Measurements from ENCODE around the gene SMARCAL1. TPM values are rescaled to one million over a fixed set of nuclear protein-coding genes. Genes with fewer than 3 reads are reported as not detected.
A peak's percentile ranks its signal among the peaks of the same experiment; 100 is the strongest.

Gene SMARCAL1
- total RNA-seq, 1 experiment from 2014 or later, result 40.5 TPM

- H3K36me3 ChIP-seq (ENCODE audit: low read depth), result peaks cover 56% of the 10 kb centered on the region
- no TSS peak for BruUV-seq (replicated peaks)
- H3K27me3 ChIP-seq (ENCODE audit: insufficient read depth, low read depth), result no peaks in the 10 kb centered on the region
- no peak for DNase-seq
- H3K4me1 ChIP-seq (replicated peaks; ENCODE audit: insufficient read depth), result peaks cover 30% of the 10 kb centered on the region
- ChIA-PET POLR2A (ENCODE audit: unreplicated experiment) (interaction anchor here (0.6 kb wide), 1 partner anchor 308 kb away, joined by 6 read pairs; no protein-coding TSS in a partner anchor), CTCF (no interaction called here)
- TF ChIP-seq CTCF (conservative IDR thresholded peaks at IDR 0.05) (no peak), EZH2 (IDR thresholded peaks at IDR 0.05; ENCODE audit: low read depth) (no peak)
- no peak overlapping the region for H2AFZ ChIP-seq
- H3K4me3 ChIP-seq, result peak overlapping the region; percentile 96
- H3K4me2 ChIP-seq, result peak overlapping the region; percentile 99
- no peaks in the 10 kb centered on the region for H3K9me2 ChIP-seq (ENCODE audit: insufficient read depth)
- intact Hi-C loops (cut with micrococcal nuclease; ENCODE audit: unreplicated experiment), result no loop called here
- H3K9me3 ChIP-seq (ENCODE audit: insufficient read depth, low read depth), result no peaks in the 10 kb centered on the region
- peaks cover 66% of the 10 kb centered on the region for H3F3A ChIP-seq (ENCODE audit: insufficient read depth, low read depth)
- peak overlapping the region; percentile 86; the same call in 1 of the 2 replicates for H3K27ac ChIP-seq
- peaks cover 45% of the 10 kb centered on the region for H4K20me1 ChIP-seq (ENCODE audit: insufficient read depth)
- peaks cover 53% of the 10 kb centered on the region for H3K79me2 ChIP-seq (ENCODE audit: low read depth)
Observed at GRCh38 chr2:216500572-216500971, 88.3 kb downstream of the SMARCAL1 start.

GRCh38 chr2:216501854-216502253 lies 89.6 kb downstream of the SMARCAL1 start:
- intact Hi-C loops (cut with micrococcal nuclease; ENCODE audit: unreplicated experiment), result no loop called here
- Histone ChIP-seq H3K4me2 (0 out of 2 replicates have a peak overlapping the region, but pooled peaks have one; percentile 2), H3F3A (ENCODE audit: insufficient read depth, low read depth) (peaks cover 79% of the 10 kb centered on the region), H2AFZ (no peak overlapping the region), H3K79me2 (ENCODE audit: low read depth) (peaks cover 53% of the 10 kb centered on the region), H3K4me3 (no peak overlapping the region), H4K20me1 (ENCODE audit: insufficient read depth) (peaks cover 53% of the 10 kb centered on the region), H3K9me2 (ENCODE audit: insufficient read depth) (no peaks in the 10 kb centered on the region), H3K27me3 (ENCODE audit: insufficient read depth, low read depth) (no peaks in the 10 kb centered on the region), H3K9me3 (ENCODE audit: insufficient read depth, low read depth) (no peaks in the 10 kb centered on the region), H3K36me3 (ENCODE audit: low read depth) (peaks cover 56% of the 10 kb centered on the region), H3K4me1 (replicated peaks; ENCODE audit: insufficient read depth) (peaks cover 30% of the 10 kb centered on the region), H3K27ac (no peak overlapping the region)
- CTCF ChIA-PET, result no interaction called here
- no peak for TF ChIP-seq CTCF (conservative IDR thresholded peaks at IDR 0.05)
- no peak for TF ChIP-seq EZH2 (IDR thresholded peaks at IDR 0.05; ENCODE audit: low read depth)
- no TSS peak for BruUV-seq (replicated peaks)
- POLR2A ChIA-PET (ENCODE audit: unreplicated experiment), result no interaction called here
- DNase-seq, result no peak

- no peaks in the 10 kb centered on the region for H3K27me3 ChIP-seq (ENCODE audit: insufficient read depth, low read depth)
- intact Hi-C loops (cut with micrococcal nuclease; ENCODE audit: unreplicated experiment), result no loop called here
- POLR2A ChIA-PET (ENCODE audit: unreplicated experiment), result no interaction called here
- H3F3A ChIP-seq (ENCODE audit: insufficient read depth, low read depth), result peaks cover 86% of the 10 kb centered on the region
- H3K9me2 ChIP-seq (ENCODE audit: insufficient read depth), result no peaks in the 10 kb centered on the region
- 0 out of 2 replicates have a peak overlapping the region, but pooled peaks have one; percentile 2 for H3K4me2 ChIP-seq
- peaks cover 30% of the 10 kb centered on the region for H3K4me1 ChIP-seq (replicated peaks; ENCODE audit: insufficient read depth)
- H3K9me3 ChIP-seq (ENCODE audit: insufficient read depth, low read depth), result no peaks in the 10 kb centered on the region
- H3K79me2 ChIP-seq (ENCODE audit: low read depth), result peaks cover 53% of the 10 kb centered on the region
- TF ChIP-seq EZH2 (IDR thresholded peaks at IDR 0.05; ENCODE audit: low read depth), result no peak
- H3K36me3 ChIP-seq (ENCODE audit: low read depth), result peaks cover 56% of the 10 kb centered on the region
- no peak for DNase-seq
- no peak overlapping the region for H3K27ac ChIP-seq
- H4K20me1 ChIP-seq (ENCODE audit: insufficient read depth), result peaks cover 53% of the 10 kb centered on the region
- no peak overlapping the region for H3K4me3 ChIP-seq
- no peak overlapping the region for H2AFZ ChIP-seq
- BruUV-seq (replicated peaks), result no TSS peak
- CTCF ChIA-PET, result no interaction called here
Observed at GRCh38 chr2:216502381-216503158, 90.3 kb downstream of the SMARCAL1 start.

Measured in PC-9 (cell line).